Suppressor macrophage (primary cell): Measurements from ENCODE around the gene C4orf46.
"Not testable (repeated sequence)": the region's sequence is repeated elsewhere in the genome, so short reads cannot be mapped to it uniquely, and the experiment has no call there.

Experiments used
- DNase-seq, 4 experiments: peaks; one replicate each; pipeline ENCODE4 v3.0.0-alpha.2; 2020 to 2022
- total RNA-seq, 17 experiments: gene quantifications; one replicate each; lab custom pipeline; 2026; ENCODE audit warnings: mixed read lengths in 6 of 17, inconsistent platforms in 3 of 17; lab: John Stamatoyannopoulos, UW

The C4orf46 gene
- 7.2 to 27.8 (median 14.1) reads per million in 17 experiments for total RNA-seq

DNA sequence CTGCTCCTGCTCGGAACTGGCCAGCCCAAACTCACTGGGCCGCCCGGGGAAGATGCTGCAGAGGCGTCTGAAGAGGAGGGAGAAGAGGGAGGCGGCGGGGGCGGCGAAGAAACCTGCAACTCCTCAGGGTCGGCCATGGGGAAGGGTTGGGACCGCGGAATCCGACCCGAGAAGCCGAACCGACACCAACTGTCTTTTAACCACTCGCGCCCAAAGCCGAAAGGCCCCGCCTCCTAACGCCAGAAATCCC lies at the start of gene C4orf46:
Gene C4orf46 (minus strand): TSS at position 223 of the 250 bp plus-strand sequence. CDS start 86 bp downstream, at position 137.
- no peak for DNase-seq

DNA sequence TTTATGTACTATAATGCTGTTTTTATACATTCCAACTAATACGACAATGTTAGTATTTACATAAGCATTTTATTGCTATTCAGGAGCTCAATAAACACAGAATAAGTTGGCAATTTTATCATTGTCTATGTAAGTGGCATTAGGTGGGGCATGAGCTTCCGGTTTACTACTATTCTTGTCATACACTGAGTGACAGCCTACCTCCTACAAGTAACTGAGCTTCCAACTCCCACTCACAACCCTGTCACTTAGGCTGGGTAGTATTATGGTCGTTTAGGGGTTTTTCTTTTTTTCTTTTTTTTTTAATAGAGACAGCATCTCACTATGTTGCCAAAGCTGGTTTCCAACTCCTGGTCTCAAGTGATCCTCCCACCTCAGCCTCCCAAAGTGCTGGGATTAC lies 44.1 kb upstream of the C4orf46 start:
- DNase-seq = peak in 3 of 4 experiments; percentile 4 to 23 (median 7)

GRCh38 chr4:158714937-158715336 lies 43.2 kb upstream of the C4orf46 start:
- peak in 2 of 4 experiments; percentile 59 to 65 for DNase-seq

DNA sequence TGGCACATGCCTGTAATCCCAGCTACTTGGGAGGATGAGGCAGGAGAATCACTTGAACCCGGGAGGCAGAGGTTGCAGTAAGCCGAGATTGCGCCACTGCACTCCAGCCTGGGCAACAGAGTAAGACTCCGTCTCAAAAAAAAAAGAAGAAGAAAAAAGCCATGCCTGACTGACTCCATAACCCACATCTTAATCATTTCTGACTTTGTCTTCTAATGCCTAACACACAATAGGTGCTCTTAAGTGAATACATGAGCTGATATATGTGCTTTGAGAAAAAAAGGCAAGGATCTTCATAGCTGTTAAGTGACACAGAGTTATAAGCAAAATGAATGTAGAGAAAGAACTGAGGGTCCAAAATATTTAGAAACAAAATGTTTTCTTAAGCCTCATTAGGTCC lies 40.9 kb upstream of the C4orf46 start:
- DNase-seq = not testable (repeated sequence)

GRCh38 chr4:158710814-158711213 lies 39.1 kb upstream of the C4orf46 start:
- DNase-seq = peak in 3 of 4 experiments; percentile 6 to 20 (median 7)

- DNase-seq = no peak
Measured at GRCh38 chr4:158704274-158704673, 32.6 kb upstream of the C4orf46 start.

- DNase-seq = no peak
Measured at GRCh38 chr4:158688813-158689212, 17.1 kb upstream of the C4orf46 start.

- DNase-seq = no peak
Measured at GRCh38 chr4:158682066-158682465, 10.4 kb upstream of the C4orf46 start.

- DNase-seq = no peak
Measured at GRCh38 chr4:158681629-158682028, 9.9 kb upstream of the C4orf46 start.

DNA sequence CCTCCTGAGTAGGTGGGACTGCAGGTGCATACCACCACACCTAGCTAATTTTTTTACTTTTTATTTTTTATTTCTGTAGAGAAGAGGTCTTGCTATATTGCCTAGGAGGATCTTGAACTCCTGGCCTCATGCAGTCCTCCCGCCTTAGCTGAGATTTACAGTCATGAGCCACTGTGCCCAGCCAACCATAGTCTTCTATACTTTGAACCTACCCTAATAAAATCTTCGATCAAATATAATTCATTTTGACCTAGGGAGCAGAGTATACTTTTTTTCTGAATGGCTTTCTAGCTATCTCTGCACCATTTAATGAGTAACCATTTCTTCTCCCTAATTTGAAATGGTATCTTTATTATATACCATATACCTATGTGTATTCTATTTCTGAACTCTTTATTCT lies 7.1 kb upstream of the C4orf46 start:
- DNase-seq = no peak

DNA sequence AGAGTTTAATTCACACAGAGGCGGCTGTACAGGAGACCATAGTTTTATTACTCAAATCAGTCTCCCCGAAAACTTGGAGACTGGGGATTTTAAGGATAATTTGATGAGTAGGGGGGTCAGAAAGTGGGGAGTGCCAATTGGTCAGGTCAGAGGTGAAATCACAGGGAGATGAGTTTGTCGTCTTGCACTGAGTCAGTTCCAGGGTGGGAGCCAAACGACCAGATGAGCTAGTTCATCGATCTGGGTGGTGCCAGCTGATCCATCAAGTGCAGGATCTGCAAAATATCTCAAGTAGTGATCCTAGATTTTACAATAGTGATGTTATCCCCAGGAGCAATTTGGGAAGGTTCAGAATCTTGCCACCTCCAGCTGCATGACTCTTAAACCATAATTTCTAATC lies 4.4 kb upstream of the C4orf46 start:
- DNase-seq = no peak

- DNase-seq = no peak
Measured at GRCh38 chr4:158673633-158674032, 1.9 kb upstream of the C4orf46 start.

DNA sequence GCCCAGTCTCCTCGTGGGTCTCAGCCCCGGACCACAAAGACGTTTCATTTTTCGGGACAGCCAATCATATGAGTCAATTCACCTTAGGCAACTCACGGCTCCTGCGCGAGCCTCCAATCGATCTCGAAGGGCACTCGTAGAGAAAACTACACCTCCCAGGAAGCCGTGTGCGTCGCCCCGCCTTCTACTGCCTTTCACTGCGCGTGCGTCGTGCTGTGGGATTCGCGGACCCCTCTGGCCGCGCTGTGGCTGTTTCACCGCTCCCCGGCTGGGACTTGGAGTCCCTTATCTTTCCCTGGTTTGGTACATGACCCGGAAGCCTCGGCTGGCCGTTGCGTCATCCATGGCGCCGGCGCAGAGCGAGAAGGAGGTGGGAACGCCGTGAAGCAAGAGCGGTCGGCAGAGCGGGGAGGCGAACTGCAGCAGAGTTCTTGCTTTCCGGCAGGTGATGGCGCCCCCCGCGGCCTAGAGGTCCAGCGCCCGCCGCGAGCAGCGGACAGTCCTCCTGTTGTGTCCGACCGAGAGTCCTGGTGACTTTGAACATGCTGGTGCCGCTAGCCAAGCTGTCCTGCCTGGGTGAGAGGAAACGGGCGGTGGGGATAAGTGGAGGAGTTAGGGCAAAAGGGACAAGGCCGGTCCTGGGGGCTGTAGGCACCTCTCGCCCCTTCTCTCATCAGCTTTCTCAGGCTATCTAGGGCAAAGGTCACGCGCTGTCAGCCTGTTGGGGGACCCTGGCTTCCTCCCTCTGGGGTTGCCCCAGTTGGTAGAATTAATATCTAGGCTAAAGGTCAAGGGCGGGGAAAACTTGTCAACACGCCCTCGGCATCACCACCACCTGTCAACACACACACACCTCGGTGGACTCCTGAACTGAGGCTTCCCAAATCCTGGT lies 474 bp upstream of the C4orf46 start, which contains the start of gene ETFDH:
Gene ETFDH (plus strand): TSS at position 382 of the 892 bp plus-strand sequence. CDS start 161 bp downstream, at position 543.
- DNase-seq = peak; percentile 99 to 100 (median 99)

GRCh38 chr4:158670975-158671664 lies 567 bp downstream of the C4orf46 start:
- peak; percentile 22 to 54 (median 48) for DNase-seq

GRCh38 chr4:158669310-158669709 lies 2.4 kb downstream of the C4orf46 start:
- DNase-seq = no peak

DNA sequence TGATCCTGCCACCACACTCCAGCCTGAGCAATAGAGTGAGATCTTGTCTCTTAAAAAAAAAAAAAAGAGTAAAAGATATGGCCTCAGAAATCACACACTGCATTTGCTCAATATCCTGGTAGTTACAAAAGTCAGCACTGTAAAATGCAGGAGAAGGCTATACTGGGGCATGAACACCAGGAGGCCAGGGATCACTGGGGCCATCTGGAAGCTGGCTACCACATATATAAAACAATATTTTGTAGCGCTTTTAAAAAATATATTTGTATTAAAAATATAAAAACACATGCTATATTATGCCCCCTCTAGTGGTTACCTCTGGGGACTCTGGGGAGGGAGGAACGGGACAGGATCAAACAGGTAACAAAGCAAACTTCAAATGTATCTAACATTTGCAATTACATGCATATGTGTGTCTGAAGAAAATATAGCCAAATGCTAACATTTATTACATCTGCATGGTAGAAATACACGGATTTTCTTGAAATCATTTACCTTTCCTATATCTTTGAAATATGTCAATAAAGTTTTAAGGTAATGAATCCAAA lies 4.0 kb downstream of the C4orf46 start:
- DNase-seq = peak; percentile 53 to 76 (median 68)

DNA sequence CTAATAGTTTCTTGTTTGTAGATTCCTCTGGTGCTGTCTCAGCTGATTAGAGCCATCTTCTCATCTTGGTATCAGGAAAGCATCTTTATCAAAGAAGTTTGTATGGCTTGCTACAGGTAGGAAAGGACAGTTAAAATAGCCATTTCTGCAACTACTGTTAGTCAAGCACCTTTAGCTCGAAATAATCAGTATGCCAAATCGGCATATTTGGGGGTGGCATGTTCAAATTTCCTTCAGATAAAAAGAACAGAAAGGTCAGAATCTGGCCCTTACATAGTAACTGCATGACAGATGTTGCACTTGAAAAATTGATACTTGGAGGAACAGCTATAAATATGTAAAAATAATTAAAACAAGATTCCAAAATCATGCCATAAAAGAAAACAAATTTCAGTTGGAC lies 4.8 kb downstream of the C4orf46 start:
- no peak for DNase-seq

- no peak for DNase-seq
Measured at GRCh38 chr4:158664806-158665205, 6.9 kb downstream of the C4orf46 start.

GRCh38 chr4:158663707-158664625 lies 7.7 kb downstream of the C4orf46 start:
- DNase-seq = peak; percentile 9 to 46 (median 27)

DNA sequence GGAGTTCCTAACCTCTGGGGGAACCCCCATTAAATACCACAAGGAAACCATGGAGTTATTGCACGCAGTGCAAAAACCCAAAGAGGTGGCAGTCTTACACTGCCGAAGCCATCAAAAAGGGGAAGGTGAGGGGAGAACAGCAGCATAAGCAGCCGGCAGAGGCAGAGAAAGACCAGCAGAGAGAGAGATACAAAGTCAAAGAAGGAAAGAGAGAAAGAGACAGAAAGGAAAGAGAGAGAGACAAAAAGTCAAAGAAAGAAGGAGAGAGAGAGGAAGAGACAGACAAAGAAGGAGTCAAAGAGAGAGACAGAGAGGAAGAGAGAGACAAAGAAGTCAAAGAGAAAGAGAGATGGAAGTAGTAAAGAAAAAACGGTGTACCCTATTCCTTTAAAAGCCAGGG lies 8.4 kb downstream of the C4orf46 start:
- peak; percentile 8 to 52 (median 44) for DNase-seq

GRCh38 chr4:158657291-158657690 lies 14.4 kb downstream of the C4orf46 start:
- DNase-seq = no peak

GRCh38 chr4:158656439-158656838 lies 15.2 kb downstream of the C4orf46 start:
- no peak for DNase-seq
